Naive B cell (primary cell): Measurements from ENCODE around the gene SNX7. TPM values are rescaled to one million over a fixed set of nuclear protein-coding genes. Genes with fewer than 3 reads are reported as not detected.

Experiments used
- ATAC-seq, 2 donors: fragments of 150-1000 bp; cut with Tn5 transposase; 2 replicates each; pipeline ENCODE4 v1.10.0; 2021; ENCODE audit warnings: low read depth in 2 of 2, mild to moderate bottlenecking in 2 of 2, moderate library complexity in 2 of 2
- DNase-seq: peaks from one replicate; pipeline ENCODE4 v3.0.0; 2022
- H3K27ac Mint-ChIP-seq, 6 donors: one replicate each; pipeline ENCODE4 v1.8.0; 2020 to 2022; ENCODE audit warnings: mild to moderate bottlenecking in 6 of 6, mixed read lengths in 6 of 6, moderate library complexity in 5 of 6, inconsistent platforms in 2 of 6
- H3K27me3 Mint-ChIP-seq, 3 donors: one replicate each; pipeline ENCODE4 v1.8.0; 2021 to 2022; ENCODE audit warnings: mixed read lengths in 3 of 3, mild to moderate bottlenecking in 1 of 3
- H3K36me3 Mint-ChIP-seq, 2 donors: one replicate each; pipeline ENCODE4 v1.8.0; 2020 to 2022; ENCODE audit warnings: mixed read lengths in 2 of 2, inconsistent platforms in 1 of 2, mild to moderate bottlenecking in 1 of 2
- H3K4me1 Mint-ChIP-seq, 3 donors: one replicate each; pipeline ENCODE4 v1.8.0; 2020 to 2022; ENCODE audit warnings: mixed read lengths in 3 of 3, inconsistent platforms in 1 of 3, mild to moderate bottlenecking in 1 of 3, moderate library complexity in 1 of 3
- H3K4me3 Mint-ChIP-seq, 8 donors: one replicate each; pipeline ENCODE4 v1.8.0; 2020 to 2022; ENCODE audit warnings: mild to moderate bottlenecking in 8 of 8, mixed read lengths in 8 of 8, moderate library complexity in 8 of 8, inconsistent platforms in 2 of 8
- H3K9me3 Mint-ChIP-seq, 7 donors: one replicate each; pipeline ENCODE4 v1.8.0; 2020 to 2022; ENCODE audit warnings: mixed read lengths in 7 of 7, mild to moderate bottlenecking in 5 of 7, inconsistent platforms in 2 of 7, moderate library complexity in 1 of 7
- polyA plus RNA-seq, 6 donors: library from polyadenylated mRNA; unstranded; fragments of 300-500 nt; fragmentation: Illumina TruSeq; gene quantifications; one replicate each; pipeline ENCODE4 v1.2.3, GENCODE V29; 2021; ENCODE audit warnings: low read depth in 6 of 6

Gene SNX7, protein sequence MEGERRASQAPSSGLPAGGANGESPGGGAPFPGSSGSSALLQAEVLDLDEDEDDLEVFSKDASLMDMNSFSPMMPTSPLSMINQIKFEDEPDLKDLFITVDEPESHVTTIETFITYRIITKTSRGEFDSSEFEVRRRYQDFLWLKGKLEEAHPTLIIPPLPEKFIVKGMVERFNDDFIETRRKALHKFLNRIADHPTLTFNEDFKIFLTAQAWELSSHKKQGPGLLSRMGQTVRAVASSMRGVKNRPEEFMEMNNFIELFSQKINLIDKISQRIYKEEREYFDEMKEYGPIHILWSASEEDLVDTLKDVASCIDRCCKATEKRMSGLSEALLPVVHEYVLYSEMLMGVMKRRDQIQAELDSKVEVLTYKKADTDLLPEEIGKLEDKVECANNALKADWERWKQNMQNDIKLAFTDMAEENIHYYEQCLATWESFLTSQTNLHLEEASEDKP
- 1 to 10 TPM in 1 of 6 donors, not detected in 5; 3.4 TPM for polyA plus RNA-seq

DNA sequence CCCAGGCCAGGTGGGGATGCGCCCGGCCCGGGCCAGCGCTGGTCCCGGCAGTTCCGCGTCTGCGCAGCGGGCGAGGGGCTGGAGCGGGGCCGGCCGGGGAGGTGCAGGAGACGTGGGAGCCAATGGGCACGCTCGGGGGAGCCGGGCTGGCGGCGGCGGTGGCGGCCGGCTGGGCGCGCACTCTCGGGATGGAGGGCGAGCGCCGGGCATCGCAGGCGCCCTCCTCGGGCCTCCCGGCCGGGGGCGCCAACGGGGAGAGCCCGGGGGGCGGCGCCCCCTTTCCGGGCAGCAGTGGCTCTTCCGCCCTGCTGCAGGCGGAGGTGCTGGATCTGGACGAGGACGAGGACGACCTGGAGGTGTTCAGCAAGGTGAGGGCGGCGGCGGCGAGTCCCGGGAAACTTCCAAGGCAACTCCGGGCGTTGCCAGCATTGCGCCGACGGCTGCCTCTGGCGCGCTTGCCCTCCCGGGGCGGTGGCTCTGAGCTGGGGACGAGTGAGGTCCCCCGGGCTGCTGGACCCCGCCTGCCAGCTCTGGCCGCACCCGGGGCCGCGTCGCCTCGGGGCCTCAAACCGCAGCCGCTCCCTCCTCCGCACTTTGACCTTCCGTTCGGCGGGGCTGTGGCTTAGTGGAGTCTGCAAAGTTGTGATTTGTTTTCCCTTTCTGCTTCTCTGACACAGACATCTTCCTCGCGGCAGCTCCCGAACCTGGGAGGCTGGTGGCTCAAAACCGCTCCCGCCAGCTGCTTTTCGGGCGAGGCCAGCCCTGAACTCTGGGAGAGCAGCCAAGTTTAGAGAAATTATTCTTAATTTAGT, at the start of gene SNX7:
SNX7 (plus strand) TSS at position 178 of the 812 bp plus-strand sequence; CDS start at position 189, 11 bp downstream.
- peak in 1 of 2 donors; percentile 87 for ATAC-seq
- H3K9me3 Mint-ChIP-seq, result peaks cover 0 to 11% (median 0%) of the 10 kb centered on the region in 7 donors
- H3K4me3 Mint-ChIP-seq, result peak within 1 kb of the TSS; percentile 62 to 96 (median 84)
- peaks cover 5 to 18% (median 14%) of the 10 kb centered on the region in 3 donors for H3K4me1 Mint-ChIP-seq
- H3K27ac Mint-ChIP-seq, result peak within 1 kb of the TSS in 3 of 6 donors; percentile 27 to 86 (median 68)
- DNase-seq, result no peak
- H3K27me3 Mint-ChIP-seq, result peaks cover 16 to 52% (median 42%) of the 10 kb centered on the region in 3 donors
- no peaks in the 10 kb centered on the region for H3K36me3 Mint-ChIP-seq

DNA sequence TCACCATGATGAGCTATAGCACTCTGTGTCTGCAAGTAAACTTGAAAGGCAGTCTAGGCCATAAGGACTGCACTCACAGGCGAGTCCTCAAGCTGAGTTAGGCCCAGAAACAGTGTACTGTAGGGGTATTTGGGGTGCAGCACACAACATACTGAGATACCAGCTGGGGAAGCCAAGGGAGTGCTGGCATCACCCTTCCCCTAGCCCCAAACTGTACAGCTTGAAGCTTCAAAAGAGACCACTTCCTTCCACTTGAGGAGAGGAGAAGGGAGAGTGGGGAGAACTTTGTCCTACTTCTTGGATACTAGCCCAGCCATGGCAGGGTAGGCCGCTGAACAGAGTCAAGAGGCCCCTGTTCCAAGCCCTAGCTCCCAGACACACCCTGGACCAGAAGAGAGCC, 24.2 kb upstream of the SNX7 start:
- Mint-ChIP-seq H3K27me3 (no peaks in the 10 kb centered on the region), H3K4me3 (no peak overlapping the region), H3K27ac (no peak overlapping the region), H3K9me3 (peaks cover 7 to 36% (median 12%) of the 10 kb centered on the region in 7 donors), H3K4me1 (no peaks in the 10 kb centered on the region), H3K36me3 (no peaks in the 10 kb centered on the region)
- ATAC-seq, result no peak
- DNase-seq, result no peak

DNA sequence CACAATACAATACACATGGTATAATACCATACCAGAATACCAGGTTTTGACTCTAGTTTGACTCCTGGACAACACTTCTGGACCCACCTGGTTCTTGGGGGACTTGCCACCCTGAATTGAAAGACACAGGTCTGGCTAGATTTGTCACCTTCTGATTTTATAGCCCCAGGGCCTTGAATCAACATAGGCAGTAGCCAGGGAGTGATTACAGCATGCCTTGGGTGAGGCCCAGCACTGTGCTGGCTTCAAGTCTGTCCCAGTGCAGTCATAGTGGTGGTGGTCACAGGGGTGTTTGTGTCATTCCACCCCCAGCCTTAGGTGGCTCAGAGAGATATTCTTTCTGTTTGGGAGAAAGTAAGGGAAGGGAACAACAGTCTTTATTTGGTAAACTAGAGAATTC, 23.3 kb upstream of the SNX7 start:
- Mint-ChIP-seq H3K4me3 (no peak overlapping the region), H3K36me3 (no peaks in the 10 kb centered on the region), H3K27ac (no peak overlapping the region), H3K4me1 (no peaks in the 10 kb centered on the region), H3K9me3 (peaks cover 11 to 38% (median 15%) of the 10 kb centered on the region in 7 donors), H3K27me3 (no peaks in the 10 kb centered on the region)
- ATAC-seq (no peak), DNase-seq (no peak)

DNA sequence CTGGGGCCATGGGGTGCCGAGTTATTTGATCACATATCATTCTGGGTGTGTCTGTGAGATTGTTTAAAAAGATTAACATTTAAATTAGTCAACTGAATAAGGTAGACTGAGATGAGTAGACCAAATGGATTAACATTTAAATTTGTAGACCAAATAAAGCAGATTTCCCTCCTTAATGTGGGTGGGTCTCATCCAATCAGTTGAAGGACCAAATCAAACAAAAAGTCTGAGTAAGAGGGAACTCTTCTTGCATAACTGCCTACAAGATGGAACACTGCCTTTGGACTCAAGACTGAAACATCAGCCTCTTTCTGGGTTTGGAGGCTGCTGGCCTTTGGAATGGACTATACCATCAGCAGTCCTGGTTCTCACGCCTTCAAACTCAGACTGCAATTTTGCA, 17.0 kb upstream of the SNX7 start:
- Mint-ChIP-seq H3K36me3 (no peaks in the 10 kb centered on the region), H3K9me3 (peaks cover 6 to 32% (median 11%) of the 10 kb centered on the region in 7 donors), H3K27ac (no peak overlapping the region), H3K4me3 (no peak overlapping the region), H3K27me3 (no peaks in the 10 kb centered on the region), H3K4me1 (no peaks in the 10 kb centered on the region)
- DNase-seq (no peak), ATAC-seq (no peak)

DNA sequence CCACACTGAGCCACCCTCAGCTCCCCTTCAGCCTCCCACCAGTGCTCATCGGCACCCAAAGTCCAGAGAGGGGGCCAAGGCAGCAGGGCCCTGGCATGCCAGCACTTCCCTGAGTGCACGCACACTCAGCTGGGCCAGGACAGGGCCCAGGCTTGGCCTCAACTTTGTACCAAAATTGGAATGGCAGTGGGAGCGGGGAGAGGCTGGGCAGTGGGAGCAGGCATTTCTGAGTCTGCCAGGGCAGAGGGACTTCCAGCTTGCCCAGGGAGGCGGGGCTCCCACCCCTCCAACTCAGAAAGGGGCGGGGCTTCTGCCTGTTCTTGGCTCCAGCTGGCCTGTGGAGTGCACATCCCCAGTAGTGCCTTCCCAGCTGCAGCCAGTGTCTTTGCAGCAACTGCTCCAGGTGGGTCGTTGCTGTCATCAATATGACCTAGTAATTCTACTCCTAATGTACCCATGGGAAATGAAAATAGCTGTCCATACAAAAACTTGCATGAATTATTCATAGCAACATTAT, 10.3 kb upstream of the SNX7 start:
- H3K27ac Mint-ChIP-seq, result no peak overlapping the region
- no peaks in the 10 kb centered on the region for H3K4me1 Mint-ChIP-seq
- ATAC-seq (no peak), DNase-seq (no peak)
- no peaks in the 10 kb centered on the region for H3K36me3 Mint-ChIP-seq
- H3K4me3 Mint-ChIP-seq, result no peak overlapping the region
- H3K9me3 Mint-ChIP-seq, result peaks cover 1 to 9% (median 5%) of the 10 kb centered on the region in 7 donors
- H3K27me3 Mint-ChIP-seq, result no peaks in the 10 kb centered on the region

DNA sequence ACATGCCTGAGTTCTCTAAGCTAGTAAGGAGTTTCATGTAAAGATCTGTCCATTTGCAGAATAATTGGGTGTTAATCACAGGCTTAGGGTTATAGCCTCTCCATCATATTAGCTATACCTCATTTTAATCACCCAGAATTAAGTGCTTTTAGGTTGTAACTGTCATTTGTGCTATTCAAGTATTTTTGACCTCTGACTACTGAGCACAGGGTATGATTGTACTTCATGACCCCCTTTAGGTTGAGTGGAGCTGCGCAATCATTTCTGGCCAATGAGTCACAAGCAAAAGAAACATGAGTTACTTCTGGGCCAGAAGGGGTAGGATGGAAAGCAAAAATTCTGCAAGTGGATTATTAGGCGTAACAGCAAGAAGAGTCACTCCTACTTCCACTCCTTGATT, 8.4 kb upstream of the SNX7 start:
- H3K9me3 Mint-ChIP-seq, result peaks cover 1 to 11% (median 8%) of the 10 kb centered on the region in 7 donors
- DNase-seq (no peak), ATAC-seq (no peak)
- no peaks in the 10 kb centered on the region for H3K27me3 Mint-ChIP-seq
- no peak overlapping the region for H3K4me3 Mint-ChIP-seq
- H3K36me3 Mint-ChIP-seq, result no peaks in the 10 kb centered on the region
- H3K4me1 Mint-ChIP-seq, result no peaks in the 10 kb centered on the region
- H3K27ac Mint-ChIP-seq, result no peak overlapping the region

DNA sequence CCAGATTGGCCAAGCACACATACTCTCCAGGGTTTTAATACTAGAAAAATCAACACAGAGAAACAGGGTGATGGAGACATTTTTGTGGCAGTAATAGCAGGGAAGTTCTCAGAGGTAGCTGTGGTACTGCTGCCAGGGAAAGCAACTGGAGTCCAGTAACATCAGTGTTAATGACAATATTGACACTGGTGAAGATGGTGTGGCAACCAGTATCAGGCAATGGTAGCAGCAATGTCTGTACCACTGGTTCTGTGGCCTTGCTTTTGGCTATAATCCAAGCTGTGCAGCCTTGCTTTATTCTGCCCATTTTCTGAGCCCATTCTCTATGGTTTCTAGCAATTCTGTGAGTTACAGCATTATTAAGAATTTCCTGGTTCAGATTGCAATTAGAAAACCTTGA, 1.6 kb upstream of the SNX7 start:
- no peak overlapping the region for H3K4me3 Mint-ChIP-seq
- no peak for DNase-seq

DNA sequence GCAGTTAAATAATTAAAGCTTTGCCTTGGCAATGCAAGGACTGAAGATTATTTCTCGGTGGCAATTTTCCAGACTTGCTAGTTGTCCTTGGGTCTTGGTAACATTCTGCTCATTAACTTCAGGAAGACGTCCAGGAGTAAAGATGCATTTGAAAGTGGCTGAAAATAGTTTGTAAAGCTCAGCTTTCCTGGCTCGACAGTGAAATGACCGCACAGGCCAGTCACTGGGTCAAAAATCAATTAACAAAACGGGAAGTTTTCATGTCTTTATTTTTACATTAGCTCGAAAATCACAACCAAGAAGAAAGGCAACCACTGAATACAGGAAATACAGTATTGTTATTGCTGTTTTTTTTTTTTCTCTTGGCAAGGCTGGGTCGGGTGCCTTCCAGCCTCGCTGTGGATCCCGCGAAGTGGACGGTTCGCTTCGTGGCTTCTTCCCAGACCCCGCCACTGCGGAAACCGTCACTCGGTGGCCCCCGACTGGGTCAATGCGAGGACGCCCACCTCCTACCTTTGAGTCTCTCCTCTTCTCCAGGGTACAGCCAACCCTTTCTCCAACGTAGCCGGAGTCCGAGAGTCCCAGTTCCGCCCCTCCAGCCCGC, 479 bp upstream of the SNX7 start:
- Mint-ChIP-seq H3K4me3 (peak overlapping the region in 7 of 8 donors; percentile 15 to 93 (median 62)), H3K4me1 (peaks cover 5 to 18% (median 14%) of the 10 kb centered on the region in 3 donors), H3K36me3 (no peaks in the 10 kb centered on the region), H3K27me3 (peaks cover 16 to 47% (median 42%) of the 10 kb centered on the region in 3 donors), H3K9me3 (peaks cover 0 to 11% (median 0%) of the 10 kb centered on the region in 7 donors), H3K27ac (no peak overlapping the region)
- DNase-seq (no peak), ATAC-seq (peak in 1 of 2 donors; percentile 29)

More for the DNA sequence above, 1.6 kb upstream of the SNX7 start:
- Mint-ChIP-seq H3K36me3 (no peaks in the 10 kb centered on the region), H3K27ac (no peak overlapping the region), H3K4me1 (peaks cover 5 to 18% (median 14%) of the 10 kb centered on the region in 3 donors), H3K9me3 (peaks cover 0 to 11% (median 0%) of the 10 kb centered on the region in 7 donors), H3K27me3 (peaks cover 16 to 43% (median 41%) of the 10 kb centered on the region in 3 donors)
- no peak for ATAC-seq

DNA sequence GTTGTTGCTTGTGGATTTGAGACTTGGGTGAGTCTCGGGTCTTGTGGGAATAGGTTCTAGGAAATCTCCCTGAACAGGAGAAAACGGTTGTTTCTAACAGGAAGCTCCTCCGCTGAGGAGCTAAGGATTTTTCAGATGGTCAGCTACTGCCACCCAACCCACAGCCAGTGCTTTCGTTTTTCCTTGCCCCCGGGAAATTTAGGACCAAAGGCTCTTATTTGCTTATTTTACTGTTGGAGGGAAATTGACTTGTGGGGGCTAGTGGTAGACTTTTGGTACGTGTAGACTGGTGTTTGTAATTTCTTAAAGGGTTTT, 792 bp downstream of the SNX7 start:
- no peak for ATAC-seq
- H3K27me3 Mint-ChIP-seq, result peaks cover 16 to 52% (median 42%) of the 10 kb centered on the region in 3 donors
- H3K27ac Mint-ChIP-seq, result peak overlapping the region in 3 of 6 donors; percentile 27 to 58 (median 30)

DNA sequence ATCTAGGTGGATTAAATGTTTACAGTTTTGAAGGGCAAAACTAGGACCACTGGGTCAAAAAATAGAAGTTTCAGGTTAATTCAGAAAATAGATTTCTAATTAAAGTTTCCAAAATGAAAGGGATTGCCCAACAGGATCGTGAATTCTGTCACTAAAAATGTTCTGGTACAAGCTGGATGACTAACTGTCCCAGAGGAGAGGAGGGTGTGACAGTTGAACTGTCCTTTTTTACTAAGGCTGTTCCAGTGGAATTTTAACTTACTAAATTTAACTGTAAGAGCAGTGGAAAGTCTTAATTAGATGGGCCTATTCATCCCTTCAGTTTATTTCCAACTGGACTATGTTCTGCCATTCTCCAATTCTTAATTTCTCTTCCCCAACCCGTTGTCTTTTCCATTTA, 7.2 kb downstream of the SNX7 start:
- ATAC-seq (no peak), DNase-seq (no peak)
- no peaks in the 10 kb centered on the region for H3K4me1 Mint-ChIP-seq
- no peak overlapping the region for H3K4me3 Mint-ChIP-seq
- no peak overlapping the region for H3K27ac Mint-ChIP-seq
- H3K9me3 Mint-ChIP-seq, result no peaks in the 10 kb centered on the region
- H3K36me3 Mint-ChIP-seq, result no peaks in the 10 kb centered on the region
- H3K27me3 Mint-ChIP-seq, result peaks cover 0 to 13% (median 13%) of the 10 kb centered on the region in 3 donors

More for the DNA sequence above, 792 bp downstream of the SNX7 start:
- Mint-ChIP-seq H3K9me3 (peaks cover 0 to 9% (median 0%) of the 10 kb centered on the region in 7 donors), H3K4me3 (peak overlapping the region; percentile 62 to 96 (median 84)), H3K36me3 (no peaks in the 10 kb centered on the region), H3K4me1 (peaks cover 5 to 18% (median 14%) of the 10 kb centered on the region in 3 donors)
- no peak for DNase-seq

DNA sequence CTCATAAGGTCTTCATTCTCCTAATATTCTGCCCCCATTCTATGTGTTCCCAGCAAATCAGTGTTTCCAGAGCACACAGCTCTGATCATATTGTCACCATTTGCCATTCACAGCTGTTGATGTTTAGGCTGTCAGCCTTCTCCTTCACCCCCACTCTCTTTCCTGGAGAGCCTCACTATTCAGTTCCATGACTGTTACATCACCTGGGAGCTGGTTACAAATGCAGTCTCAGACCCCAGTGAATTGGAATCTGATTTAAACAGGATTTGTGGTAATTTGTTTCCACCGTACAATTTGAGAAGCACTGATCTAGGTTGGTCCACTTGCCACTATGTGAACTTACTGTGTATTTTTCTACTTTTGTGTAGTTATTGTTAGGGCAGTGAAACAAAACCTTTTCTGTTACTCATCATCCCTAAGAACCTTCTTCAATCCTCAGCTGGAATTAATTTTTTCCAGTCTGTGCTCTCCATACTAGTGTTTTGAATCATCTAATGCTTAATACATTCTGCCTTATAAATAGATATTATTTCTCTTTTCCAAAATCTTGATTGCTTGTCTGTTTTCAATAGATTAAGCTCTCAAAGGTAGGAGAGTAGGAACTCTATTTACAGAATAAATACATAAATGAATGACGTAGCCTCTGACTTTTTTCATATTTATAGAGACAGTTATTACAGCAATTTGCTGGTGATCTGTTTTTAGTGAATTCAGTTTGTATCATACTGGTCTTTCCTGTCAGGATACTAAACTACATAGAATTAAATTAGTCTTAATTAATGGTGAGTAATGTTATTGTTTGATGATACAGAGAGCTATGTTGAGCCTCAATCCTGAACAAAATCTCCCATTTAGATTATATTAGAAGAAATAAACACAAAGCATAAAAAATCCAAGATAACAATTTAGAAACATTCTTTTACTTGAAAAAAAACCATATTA, 8.1 kb downstream of the SNX7 start:
- ATAC-seq, result no peak
- Mint-ChIP-seq H3K27me3 (peaks cover 0 to 9% (median 4%) of the 10 kb centered on the region in 3 donors), H3K27ac (no peak overlapping the region), H3K4me3 (no peak overlapping the region), H3K9me3 (peaks cover 0 to 3% (median 0%) of the 10 kb centered on the region in 7 donors), H3K36me3 (no peaks in the 10 kb centered on the region), H3K4me1 (no peaks in the 10 kb centered on the region)
- no peak for DNase-seq

DNA sequence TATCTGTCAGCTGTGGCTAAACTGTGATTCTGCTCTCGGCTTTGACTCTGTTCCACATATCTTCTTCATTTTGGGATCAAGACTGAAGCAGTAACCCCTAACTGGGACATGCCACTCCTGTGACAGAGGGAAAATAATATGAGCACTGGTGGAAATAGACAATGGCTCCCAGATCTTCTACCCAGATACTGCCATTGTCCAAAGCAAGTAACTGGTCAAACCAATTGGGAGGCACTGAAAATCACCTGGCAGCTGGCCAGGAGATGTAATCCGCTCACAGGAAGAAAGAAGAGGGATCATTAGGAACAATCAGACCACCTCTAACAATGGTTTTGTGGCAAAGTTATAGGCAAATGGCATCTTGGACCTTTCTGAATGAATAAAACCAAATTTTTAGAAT, 10.7 kb downstream of the SNX7 start:
- Mint-ChIP-seq H3K36me3 (no peaks in the 10 kb centered on the region), H3K27ac (no peak overlapping the region), H3K4me3 (no peak overlapping the region), H3K27me3 (no peaks in the 10 kb centered on the region), H3K9me3 (peaks cover 0 to 3% (median 0%) of the 10 kb centered on the region in 7 donors), H3K4me1 (no peaks in the 10 kb centered on the region)
- ATAC-seq, result no peak
- DNase-seq, result no peak
